ENCODE results near the gene NFATC4.
A peak's percentile ranks its signal among the peaks of the same experiment; 100 is the strongest.
"Not testable (repeated sequence)": the region's sequence is repeated elsewhere in the genome, so short reads cannot be mapped to it uniquely, and the experiment has no call there.

The NFATC4 gene

DNA sequence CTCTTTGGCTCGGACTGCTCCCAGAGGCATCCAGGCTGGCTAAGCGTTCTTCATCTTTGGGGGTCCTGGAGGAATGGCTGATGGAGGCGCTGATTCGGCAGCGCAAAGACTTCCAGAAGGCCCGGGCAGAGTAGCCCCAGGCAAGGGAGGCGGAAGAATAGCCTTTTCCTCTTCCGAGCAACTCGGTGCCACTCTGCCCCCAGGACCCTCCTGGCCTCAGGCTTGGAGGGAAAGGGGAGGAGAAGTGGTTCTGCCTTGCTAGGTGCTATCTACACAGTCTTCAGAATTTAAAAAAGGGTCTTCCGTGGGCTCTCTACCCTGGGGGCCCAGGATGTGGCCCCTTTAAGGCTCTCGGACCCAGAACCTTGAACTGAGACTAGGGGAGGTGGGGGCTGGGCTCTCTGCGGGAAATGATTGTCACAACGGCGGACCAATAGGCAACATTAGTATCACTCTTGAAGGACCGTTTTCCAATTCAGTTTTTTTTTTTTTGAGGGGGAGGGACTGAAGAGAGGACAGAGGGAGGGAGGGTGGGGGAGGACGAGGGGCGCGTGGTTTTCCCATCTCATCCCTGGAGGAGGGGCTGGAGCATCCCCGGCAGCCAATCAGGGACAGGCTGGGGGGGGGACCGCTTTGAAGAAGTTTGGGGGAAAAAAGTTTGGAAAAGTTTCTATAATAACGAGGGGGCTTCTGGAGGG lies at the start of gene NFATC4:
NFATC4 (plus strand) TSS at position 671 of the 698 bp plus-strand sequence. CDS start 157 bp downstream, outside the sequence.
- DNase-seq (ENCODE audit: low spot score), result peak; percentile 91

DNA sequence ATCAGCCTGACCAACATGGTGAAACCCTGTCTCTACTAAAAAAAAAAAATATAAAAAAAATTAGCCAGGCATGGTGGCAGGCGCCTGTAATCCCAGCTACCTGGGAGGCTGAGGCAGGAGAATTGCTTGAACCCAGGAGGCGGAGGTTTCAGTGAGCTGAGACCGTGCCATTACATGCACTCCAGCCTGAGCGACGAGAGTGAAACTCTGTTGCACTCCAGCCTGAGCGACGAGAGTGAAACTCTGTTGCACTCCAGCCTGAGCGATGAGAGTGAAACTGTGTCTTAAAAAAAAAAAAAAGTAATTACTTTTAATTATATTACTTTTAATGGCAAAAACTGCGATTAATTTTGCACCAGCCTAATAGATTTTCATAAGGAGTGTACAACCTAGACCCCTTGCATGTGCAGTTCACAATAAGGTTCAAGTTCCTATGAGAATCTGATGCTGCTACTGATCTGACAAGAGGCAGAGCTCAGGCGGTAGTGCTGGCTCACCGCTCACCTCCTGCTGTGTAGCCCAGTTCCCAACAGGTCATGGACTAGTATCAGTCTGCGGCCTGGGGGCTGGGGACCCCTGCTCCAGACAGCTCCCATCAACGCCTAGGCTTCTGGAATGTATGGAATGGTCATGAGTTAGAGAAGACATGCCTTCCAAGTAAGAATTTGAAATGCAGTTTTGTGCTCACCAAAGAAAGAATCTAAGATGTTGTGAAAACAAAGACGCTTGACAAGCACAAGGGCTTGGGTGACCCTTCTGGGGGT lies 46.6 kb upstream of the NFATC4 start:
- DNase-seq (ENCODE audit: low spot score), result no peak

DNA sequence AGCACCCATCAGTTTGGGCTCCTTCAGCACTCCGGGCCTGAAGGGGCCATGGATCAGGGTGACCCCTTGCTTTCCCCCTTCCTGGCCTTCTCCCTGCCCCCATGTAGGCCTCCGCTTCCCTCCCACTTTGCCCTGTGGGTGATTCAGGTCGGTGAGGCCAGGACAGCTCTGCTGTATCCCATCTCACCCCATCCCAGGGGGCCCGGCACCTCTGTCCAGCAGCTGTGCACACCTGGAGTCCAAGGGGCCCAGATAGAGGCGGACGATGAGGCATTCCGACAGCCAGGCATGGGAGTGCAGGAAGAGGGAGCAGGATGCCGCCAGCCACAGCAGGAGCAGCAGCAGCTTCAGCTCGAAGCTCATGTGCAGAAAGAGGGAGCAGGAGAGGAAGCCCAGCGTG lies 45.3 kb upstream of the NFATC4 start:
- no peak for DNase-seq (ENCODE audit: low spot score)

GRCh38 chr14:24323341-24323740 lies 44.6 kb upstream of the NFATC4 start:
- DNase-seq (ENCODE audit: low spot score), result no peak

- no peak for DNase-seq (ENCODE audit: low spot score)
Observed at GRCh38 chr14:24324024-24324423, 44.0 kb upstream of the NFATC4 start.

- no peak for DNase-seq (ENCODE audit: low spot score)
Observed at GRCh38 chr14:24325041-24325530, 42.9 kb upstream of the NFATC4 start.

DNA sequence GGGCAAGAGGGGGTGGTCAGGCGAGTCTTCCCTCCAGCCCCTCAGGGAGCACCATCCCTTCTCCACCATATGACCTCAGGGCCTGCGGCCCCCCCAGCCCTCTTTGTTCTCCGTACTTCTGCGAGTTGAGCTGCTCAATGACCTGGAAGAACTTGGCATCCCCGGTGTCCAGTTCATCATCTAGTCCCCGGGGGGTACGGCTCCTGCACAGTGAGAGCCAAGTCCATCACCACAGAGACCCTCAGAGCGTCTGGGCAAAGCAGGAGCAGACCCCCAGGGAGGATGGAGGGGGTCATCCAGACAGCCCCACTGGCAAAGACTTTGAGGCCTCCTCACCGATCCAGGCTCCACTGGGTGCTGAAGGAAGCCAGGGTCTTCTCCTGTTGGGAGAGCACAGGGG lies 42.0 kb upstream of the NFATC4 start:
- no peak for DNase-seq (ENCODE audit: low spot score)

DNA sequence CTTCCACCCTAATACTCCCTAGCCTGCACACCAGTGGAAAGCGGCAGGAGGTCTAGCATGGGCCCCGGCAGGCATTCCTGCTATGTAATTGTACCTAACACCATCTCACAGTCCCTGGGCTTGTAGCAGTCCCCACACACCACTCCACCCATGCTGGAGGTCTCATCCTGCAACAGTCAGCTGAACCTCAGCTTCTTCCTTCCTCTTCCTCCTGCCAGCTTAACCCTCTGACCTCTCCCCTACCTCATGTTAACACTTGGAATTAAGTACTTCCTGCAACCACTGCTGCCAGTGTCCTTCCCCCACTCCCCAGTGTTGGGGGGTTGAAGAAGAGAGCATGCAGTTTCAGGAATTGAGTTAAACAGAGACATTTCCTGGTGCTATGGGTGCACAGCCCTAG lies 40.7 kb upstream of the NFATC4 start:
- DNase-seq (ENCODE audit: low spot score), result no peak

DNA sequence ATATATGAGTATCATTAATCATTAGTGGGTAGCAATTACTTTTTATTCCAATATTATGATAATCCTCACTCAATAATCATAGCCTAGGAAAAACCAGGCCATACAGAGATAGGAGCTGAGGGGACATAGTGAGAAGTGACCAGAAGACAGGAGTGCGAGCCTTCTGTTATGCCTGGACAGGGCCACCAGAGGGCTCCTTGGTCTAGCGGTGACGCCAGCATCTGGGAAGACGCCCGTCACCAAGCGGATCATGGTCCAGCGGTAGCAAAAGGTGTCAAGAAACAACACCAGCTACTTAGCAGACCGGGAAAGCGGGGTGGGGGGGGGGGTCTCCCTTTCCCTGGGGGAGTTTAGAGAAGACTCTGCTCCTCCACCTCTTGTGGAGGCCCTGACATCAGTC lies 40.1 kb upstream of the NFATC4 start:
- not testable (repeated sequence) for DNase-seq (ENCODE audit: low spot score)

GRCh38 chr14:24329073-24329663 lies 38.8 kb upstream of the NFATC4 start:
- DNase-seq (ENCODE audit: low spot score), result no peak

GRCh38 chr14:24329736-24330135 lies 38.2 kb upstream of the NFATC4 start:
- DNase-seq (ENCODE audit: low spot score), result no peak

GRCh38 chr14:24330973-24331674 lies 36.9 kb upstream of the NFATC4 start:
- DNase-seq (ENCODE audit: low spot score), result no peak

DNA sequence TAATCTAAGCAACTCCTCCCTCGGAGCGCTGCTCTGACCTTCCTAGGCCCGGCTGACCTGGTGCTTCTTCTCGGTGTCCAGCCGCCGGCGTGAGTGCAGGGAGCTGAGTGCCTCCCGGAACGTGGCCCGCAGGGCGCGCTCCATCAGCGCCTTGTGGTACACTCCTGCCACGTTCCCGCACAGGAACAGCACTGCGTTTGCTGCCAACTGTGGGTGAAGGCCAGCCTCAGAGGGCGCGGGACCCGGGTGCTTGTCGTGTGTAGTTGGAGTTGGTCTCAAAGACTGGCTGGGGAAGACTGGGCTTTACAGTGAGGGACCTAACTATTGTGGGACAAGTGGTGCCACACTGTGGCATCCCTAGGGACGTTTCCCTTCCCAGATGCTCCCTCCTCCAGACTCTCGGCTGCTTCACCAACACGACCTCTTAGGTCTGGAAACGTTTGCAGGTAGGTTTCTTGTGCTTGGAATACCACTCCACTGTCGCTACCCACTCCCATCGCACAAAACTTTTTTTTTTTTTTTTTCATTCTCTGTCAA lies 36.2 kb upstream of the NFATC4 start:
- no peak for DNase-seq (ENCODE audit: low spot score)

DNA sequence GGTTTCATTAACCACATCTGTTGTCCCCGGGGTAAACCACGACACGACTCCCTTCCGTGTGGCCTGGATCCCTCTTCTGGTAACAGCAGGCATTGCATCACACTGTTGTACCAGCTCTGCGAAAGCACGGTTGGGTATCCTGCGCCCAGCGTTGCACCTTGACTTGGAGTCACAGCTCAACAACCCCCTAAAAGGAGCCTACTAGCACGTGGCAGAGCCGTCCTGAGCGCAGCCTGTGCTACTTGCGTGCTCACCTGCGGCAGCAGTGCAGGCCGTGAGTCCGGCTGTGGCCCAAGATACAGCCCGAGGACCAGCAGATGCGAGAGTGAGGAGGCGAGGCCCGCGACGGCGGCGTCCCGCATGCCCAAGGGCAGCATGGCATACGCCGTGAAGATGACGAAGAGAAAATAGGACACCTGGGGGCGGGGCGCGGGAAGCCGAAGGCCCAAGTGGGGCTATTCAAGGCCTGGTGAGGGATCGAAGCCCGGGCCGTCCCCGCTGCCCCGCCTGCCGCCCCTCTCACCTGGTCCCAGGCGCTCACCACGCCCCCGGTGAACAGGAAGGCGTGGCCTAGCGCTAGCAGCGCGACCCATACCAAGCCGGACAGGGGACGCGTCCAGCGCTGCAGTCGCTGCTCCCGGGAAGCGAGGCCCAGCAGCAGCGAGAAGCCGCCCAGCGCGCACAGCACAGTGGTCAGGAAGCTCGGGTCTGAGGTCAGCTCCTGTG lies 35.6 kb upstream of the NFATC4 start:
- no peak for DNase-seq (ENCODE audit: low spot score)

GRCh38 chr14:24334431-24335291 lies 33.3 kb upstream of the NFATC4 start, which contains the start of gene ADCY4:
Gene ADCY4, minus strand, starts transcription at chr14:24335071. Its CDS starts 419 bp downstream, at chr14:24334652.
- DNase-seq (ENCODE audit: low spot score), result peak; percentile 59

- no peak for DNase-seq (ENCODE audit: low spot score)
Observed at GRCh38 chr14:24335461-24336171, 32.4 kb upstream of the NFATC4 start.

- peak; percentile 44 for DNase-seq (ENCODE audit: low spot score)
Observed at GRCh38 chr14:24337144-24337823, 30.7 kb upstream of the NFATC4 start.

DNA sequence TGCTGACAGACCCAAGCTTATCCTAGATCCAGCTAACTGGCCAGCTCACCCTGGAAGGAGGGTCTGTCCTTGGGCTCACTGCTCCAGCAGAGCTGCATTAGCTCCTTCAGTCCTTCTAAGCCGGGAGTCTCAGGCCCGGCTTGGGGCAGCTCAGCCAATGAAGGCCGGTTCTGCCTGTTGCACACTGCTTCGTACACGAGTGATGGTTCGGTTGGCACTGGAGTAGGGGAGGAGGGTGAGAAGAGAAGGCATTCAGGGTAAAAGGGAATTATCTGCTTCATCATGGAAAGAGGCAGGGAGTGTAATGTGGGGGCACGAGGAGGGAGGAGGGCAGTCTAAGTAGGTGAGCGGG lies 30.2 kb upstream of the NFATC4 start:
- no peak for DNase-seq (ENCODE audit: low spot score)

DNA sequence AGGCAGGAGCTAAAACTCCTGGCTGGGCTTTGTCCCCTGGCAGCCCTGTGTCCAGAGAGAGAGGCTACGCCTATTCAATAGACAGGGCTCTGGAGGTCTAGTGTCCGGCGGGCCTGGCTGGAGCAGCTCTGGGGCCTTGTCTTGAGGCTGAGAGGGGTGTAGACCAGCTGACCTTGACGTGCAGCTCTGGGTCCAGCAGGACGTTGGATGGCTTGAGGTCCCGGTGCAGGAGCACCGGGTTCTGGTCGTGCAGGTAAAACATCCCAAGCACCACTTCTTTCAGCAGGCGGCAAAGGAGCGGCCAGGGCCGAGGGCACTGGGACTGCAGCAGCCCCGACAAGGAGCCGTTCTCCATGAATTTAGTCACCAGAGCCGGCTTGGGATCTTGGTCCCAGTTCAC lies 29.1 kb upstream of the NFATC4 start:
- DNase-seq (ENCODE audit: low spot score), result no peak

Measured in left forelimb (tissue), 1 donor.